GM18873 (cell line): Measurements from ENCODE around the gene MCC.

Experiments
- ATAC-seq: cut with Tn5 transposase; IDR thresholded peaks from one replicate; pipeline ENCODE4 v1.9.1; 2021; ENCODE audit warnings: mild to moderate bottlenecking, moderate library complexity, moderate number of reproducible peaks; ENCODE audit not compliant: unreplicated experiment, low FRiP score

Gene MCC

DNA sequence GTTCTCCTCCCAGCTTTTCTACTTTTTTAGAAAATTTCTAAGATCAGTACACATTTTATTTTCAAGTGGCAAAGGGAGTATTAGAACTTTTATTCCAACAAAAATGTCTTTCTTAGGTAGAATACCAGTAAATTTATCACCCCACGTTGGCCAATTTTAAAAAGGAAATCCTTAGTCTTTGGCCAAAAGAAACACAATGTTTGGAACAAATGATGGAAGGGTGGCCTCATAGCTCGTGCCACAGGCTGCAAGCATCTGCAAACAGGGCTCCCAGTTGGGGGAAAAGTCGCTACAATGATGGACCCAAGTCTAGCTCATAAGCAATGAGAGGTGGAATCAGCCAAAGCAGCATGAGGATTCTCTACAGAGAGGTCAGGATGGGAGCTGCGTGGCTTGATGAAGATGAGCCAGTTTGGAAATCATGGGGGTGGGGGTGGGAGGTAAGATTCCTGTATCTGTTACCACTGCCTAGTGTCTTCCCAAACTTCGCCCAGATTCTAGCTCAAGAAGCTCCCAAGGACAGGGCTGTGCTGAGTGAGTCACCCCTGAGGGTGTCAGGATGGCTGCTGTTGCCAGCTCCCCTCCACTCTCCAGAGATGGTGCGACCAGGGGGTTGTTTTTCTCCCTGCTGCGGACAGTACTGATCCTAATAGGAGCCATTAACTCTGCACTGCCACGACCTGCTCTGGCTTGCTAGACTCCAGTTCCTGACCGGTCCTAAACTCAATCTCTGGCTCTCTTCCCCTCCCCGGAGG lies 436.0 kb downstream of the MCC start:
- no peak for ATAC-seq

DNA sequence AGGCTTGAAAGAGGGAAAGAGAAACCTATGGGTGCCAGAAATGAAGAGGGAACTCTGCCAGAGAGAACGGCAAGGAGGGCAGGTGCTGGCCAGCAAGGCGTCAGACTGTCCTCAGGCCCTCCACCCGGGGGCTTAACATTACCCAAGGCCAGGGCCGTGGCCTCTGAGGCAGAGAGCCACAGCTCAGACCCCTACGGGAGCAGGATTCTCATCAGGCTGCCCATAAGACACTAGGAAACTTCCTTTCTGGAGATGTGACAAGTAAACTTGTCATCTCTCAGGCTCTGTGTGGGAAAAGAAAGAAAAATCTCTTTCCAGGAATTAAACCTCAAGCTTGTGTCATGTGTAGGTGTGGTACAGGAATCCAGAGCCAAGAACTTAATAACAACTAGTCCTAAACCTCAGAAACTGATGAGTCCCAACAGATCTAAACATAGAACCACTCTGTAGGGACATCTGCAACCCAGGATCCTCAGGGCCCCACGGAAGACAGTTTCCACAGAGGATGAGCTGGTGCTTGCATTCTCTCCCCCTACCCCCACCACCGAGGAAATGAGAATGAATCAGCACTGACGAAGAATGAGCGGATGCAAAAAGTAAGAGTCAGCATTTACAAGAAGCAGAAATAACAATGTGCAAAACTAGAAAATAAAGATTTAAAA lies 437.4 kb downstream of the MCC start:
- no peak for ATAC-seq

DNA sequence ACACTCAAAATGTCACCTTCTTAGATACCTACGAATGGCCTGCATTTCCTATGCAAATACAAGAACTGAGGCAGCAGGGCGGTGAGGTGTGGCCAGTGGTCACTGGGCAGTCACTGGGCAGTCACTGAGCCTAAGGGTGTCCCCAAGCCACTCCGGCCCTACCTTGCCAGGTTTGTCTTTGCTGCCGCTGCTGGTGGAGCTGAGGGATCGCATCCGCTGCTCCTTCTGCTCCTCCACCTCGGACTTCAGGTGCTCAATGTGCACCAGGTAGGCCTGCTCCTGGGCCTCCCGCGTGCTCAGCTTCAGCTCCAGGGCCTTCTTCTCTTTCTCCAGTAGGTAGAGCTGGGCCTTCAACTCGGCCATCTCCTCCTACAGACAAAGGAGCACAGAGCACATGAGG lies 439.3 kb downstream of the MCC start:
- no peak for ATAC-seq

- ATAC-seq, result peak; percentile 81
Observed at GRCh38 chr5:113047733-113048652, 440.3 kb downstream of the MCC start.

DNA sequence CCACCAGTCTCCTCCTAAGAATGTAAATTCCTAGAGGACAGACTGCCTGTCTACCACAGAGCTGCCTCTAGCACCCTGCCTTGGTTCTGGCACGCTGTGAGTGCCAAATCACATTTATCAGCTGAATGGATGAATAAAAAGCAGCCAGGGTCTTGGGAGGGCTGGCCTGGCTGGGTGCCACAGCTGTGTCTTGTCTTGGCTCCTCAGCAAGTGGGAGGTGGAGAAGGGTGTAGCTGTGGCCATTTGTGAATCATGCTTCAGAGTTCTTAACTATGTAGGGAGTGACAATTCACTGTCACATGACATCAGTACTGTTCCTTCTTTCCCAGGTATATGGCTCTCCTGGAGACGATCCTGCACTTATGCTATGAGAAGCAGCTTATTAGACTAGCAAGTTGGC lies 441.0 kb downstream of the MCC start:
- no peak for ATAC-seq

GRCh38 chr5:113044776-113045465 lies 443.3 kb downstream of the MCC start:
- ATAC-seq, result no peak

GRCh38 chr5:113043491-113043931 lies 444.7 kb downstream of the MCC start:
- no peak for ATAC-seq

GRCh38 chr5:113042491-113043243 lies 445.6 kb downstream of the MCC start:
- no peak for ATAC-seq

DNA sequence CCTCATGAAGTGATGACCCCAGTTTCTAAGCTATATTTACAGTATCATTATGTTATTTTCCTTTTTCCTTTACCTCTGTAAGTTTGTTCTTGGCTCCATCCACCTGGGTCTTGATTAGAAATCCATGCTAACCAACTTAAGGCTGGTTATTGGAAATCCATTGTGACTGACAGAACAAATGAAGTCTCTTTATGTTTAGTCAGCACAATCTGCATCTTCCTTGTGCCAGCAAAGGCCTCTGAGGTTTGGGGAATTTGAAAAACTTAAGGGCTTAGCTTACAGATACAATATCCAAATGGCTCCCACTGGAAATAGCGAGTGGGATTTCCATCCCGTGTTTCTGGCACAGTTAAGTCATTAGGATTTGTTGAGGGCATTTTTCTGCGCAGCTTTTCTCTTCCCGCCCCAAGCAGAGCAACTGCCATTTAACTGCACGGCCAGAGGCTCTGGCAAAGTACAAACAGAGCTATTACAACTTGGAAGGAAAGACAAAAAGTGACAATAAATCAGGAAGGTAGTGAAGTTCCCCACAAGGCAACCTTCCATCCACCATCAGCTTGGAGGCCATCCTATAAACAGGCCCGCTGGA lies 447.5 kb downstream of the MCC start:
- no peak for ATAC-seq

DNA sequence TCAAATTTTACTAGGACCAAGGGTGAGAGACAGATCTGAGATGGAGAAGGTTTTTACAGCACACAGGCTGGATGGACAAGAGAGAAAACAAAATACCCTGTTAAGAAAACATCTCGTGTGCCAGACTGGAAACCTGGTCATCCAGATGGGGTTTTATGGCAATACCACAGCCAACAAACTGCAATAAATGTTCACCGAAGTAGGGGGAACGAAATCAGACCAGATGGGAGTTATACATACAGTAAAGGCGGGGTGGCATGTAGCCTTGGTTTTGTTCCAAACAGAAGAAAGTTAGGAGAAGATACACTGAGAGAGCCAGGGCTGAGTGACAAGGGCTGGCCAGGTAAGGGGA lies 448.3 kb downstream of the MCC start:
- no peak for ATAC-seq

DNA sequence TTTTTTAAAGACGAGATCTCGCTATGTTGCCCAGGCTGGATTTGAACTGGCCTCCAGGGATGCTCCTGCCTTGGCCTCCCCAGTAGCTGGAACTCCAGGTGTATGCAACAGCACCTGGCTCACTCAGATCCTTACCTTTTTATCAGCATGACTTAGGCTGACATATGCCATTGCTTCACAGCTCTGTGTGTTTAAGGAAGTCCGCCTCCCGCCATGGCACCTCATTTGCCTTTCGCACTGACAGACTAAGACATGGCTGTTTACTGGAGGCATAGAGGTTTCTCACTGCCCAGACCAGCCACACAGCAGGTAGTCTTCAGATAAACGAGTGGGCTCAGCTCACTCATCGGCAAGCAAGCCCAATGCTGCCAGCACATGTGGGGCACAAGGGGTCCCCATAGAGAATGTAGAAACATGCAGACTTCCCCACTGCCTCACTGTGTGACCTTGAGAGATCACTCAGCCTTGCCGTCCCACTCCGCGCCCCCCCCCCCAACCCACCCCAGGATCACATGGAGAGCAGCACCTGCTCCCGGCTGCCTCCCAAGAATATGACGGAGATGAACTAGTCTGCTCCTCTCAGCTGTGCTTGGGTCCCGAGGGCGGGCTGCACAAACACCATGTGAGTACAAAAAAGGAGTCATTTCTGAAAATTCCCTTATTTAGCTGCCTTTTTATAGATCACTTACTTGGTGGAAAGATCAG lies 448.9 kb downstream of the MCC start:
- no peak for ATAC-seq

DNA sequence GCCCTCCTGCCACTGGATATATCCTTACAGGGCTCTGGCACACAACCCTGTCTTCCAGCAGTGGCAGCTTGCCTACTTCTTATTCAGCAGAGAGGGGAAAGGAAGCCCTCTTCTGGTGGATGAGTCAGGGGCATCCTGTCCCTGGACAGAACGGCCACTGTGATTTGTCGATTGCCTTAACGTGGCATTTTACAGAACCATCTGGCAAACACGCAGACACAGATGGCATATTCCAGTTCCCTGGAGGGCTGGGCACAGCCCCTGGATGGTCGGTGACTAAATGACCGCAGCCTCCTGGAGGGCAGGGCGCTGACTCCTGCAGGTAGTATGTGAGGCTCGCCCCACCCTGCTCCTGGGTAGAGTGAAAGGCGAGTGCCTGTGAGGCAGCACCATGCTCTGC lies 449.5 kb downstream of the MCC start:
- ATAC-seq, result no peak

GRCh38 chr5:113038136-113038535 lies 450.1 kb downstream of the MCC start:
- no peak for ATAC-seq

- no peak for ATAC-seq
Observed at GRCh38 chr5:113036826-113037225, 451.4 kb downstream of the MCC start.

- no peak for ATAC-seq
Observed at GRCh38 chr5:113036321-113036720, 451.9 kb downstream of the MCC start.

DNA sequence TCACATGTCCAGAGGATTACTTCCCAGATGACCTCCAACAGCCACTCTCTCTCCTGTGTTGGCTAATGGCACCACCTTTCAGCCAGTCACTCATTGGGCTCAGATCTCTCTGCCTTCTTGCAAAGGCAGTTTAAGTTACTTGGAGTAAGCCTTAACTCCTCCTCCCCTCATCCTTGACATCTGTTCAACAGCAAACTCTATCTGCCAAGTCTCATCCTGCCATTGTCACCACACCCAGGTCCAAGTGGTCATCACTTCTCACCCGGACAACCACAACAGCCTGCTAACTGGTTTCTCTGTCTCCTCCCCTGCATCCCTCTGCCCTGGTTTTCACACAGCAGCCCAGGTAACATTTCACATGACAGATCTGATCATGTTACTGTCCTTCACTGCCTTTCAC lies 453.2 kb downstream of the MCC start:
- ATAC-seq, result no peak

GRCh38 chr5:113034182-113034773 lies 454.0 kb downstream of the MCC start:
- ATAC-seq, result no peak

DNA sequence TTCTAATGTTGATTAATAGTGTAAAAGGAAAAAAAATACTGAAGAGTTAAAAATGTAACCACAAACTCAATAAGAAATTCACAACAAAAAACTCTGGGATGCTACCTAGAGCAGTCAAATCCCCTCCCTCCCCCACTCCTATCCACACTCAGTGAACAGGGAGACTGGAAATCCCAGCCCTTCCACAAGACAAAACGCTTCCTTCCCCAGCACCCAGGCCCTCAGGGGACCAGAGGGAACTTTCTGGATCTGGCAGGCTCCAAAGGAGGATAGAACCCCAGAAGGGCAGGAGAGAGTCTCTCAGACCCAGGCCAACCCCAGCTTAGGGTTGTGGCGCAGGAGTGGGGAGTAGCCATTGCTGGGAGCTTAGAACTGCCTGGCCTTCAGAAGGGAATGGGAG lies 456.7 kb downstream of the MCC start:
- ATAC-seq, result no peak

DNA sequence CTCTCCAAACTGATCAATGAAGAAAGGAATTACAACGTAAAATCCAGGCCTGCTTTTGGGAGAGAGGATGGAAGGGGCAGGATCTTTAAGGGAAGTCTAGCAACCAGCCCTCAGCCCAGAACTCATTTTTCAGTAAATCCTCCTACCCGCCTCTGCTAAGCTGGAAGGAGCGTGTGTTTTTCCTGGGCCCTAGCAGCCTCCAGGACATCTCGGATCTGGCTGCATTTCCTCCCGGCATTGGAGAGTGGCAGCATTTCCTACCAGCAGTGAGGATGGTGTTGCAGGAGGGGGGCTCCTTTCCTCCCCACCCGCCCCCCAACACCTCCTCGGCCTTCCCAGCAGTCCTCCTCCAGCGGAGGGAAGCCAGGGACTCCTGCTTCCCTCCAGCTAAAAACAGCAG lies 457.1 kb downstream of the MCC start:
- no peak for ATAC-seq
